Measurements from ENCODE around the gene GAB4.
"Not testable (repeated sequence)": the region's sequence is repeated elsewhere in the genome, so short reads cannot be mapped to it uniquely, and the experiment has no call there.

DNA sequence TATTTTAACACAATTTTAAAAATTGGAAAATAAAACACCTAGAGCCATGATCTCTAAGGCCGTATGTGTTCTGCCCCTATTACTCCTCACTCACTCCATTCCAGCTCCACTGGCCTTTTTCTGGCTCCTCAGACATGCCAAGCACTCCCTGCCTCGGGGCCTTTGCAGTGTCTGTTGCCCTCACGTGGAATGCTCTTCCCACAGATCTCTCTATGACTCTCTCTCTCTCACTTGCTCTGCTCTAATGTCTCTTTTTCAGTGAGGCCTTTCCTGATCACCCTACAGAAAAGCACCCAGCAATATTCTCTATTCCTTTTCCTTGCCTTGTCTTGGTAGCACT is 6.0 kb upstream of the GAB4 start:
- not testable (repeated sequence) for TF ChIP-seq EP300 (IDR thresholded peaks at IDR 0.05)
- TF ChIP-seq, protein P1, sequence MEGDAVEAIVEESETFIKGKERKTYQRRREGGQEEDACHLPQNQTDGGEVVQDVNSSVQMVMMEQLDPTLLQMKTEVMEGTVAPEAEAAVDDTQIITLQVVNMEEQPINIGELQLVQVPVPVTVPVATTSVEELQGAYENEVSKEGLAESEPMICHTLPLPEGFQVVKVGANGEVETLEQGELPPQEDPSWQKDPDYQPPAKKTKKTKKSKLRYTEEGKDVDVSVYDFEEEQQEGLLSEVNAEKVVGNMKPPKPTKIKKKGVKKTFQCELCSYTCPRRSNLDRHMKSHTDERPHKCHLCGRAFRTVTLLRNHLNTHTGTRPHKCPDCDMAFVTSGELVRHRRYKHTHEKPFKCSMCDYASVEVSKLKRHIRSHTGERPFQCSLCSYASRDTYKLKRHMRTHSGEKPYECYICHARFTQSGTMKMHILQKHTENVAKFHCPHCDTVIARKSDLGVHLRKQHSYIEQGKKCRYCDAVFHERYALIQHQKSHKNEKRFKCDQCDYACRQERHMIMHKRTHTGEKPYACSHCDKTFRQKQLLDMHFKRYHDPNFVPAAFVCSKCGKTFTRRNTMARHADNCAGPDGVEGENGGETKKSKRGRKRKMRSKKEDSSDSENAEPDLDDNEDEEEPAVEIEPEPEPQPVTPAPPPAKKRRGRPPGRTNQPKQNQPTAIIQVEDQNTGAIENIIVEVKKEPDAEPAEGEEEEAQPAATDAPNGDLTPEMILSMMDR (IDR thresholded peaks at IDR 0.05): not testable (repeated sequence)
